Endodermal cell (in vitro differentiated cells): ENCODE data around the gene IRF7. TPM values are rescaled to one million over a fixed set of nuclear protein-coding genes. Genes with fewer than 3 reads are reported as not detected.

Experiments
- DNase-seq: peaks from one replicate; pipeline ENCODE4 v3.0.0-alpha.2; 2017
- H3K27ac ChIP-seq: 2 replicates; pipeline ENCODE4 v1.5.1; 2013; ENCODE audit warnings: mild to moderate bottlenecking, low read depth, low read length, moderate library complexity
- H3K27me3 ChIP-seq: 2 replicates; pipeline ENCODE4 v1.6.1; 2013; ENCODE audit warnings: mild to moderate bottlenecking, low read length, moderate library complexity; ENCODE audit not compliant: insufficient read depth, control insufficient read depth, poor library complexity, severe bottlenecking
- H3K36me3 ChIP-seq: 2 replicates; pipeline ENCODE4 v1.7.0; 2013; ENCODE audit warnings: mild to moderate bottlenecking, low read length, moderate library complexity; ENCODE audit not compliant: control insufficient read depth, insufficient read depth
- H3K4me1 ChIP-seq: one replicate; pipeline ENCODE4 v1.7.0; 2013; ENCODE audit warnings: low read length; ENCODE audit not compliant: control insufficient read depth, insufficient read depth
- H3K4me3 ChIP-seq: 2 replicates; pipeline ENCODE4 v1.5.1; 2013; ENCODE audit warnings: mild to moderate bottlenecking, low read length, moderate library complexity
- H3K9ac ChIP-seq: 2 replicates; pipeline ENCODE4 v1.6.1; 2013; ENCODE audit warnings: mild to moderate bottlenecking, low read length, moderate library complexity; ENCODE audit not compliant: poor library complexity, severe bottlenecking; ENCODE audit errors: extremely low read depth
- H3K9me3 ChIP-seq: 2 replicates; pipeline ENCODE4 v1.6.1; 2013; ENCODE audit warnings: mild to moderate bottlenecking, low read length, moderate library complexity; ENCODE audit not compliant: control insufficient read depth
- H3K27ac Mint-ChIP-seq: 2 replicates; pipeline ENCODE4 v1.8.0; 2020; ENCODE audit warnings: mixed read lengths
- H3K27me3 Mint-ChIP-seq: 2 replicates; pipeline ENCODE4 v1.8.0; 2021; ENCODE audit warnings: mild to moderate bottlenecking, mixed read lengths; ENCODE audit not compliant: insufficient read depth
- H3K36me3 Mint-ChIP-seq: 2 replicates; pipeline ENCODE4 v1.8.0; 2020; ENCODE audit warnings: low read depth, mixed read lengths
- H3K4me1 Mint-ChIP-seq: 2 replicates; pipeline ENCODE4 v1.8.0; 2020; ENCODE audit warnings: mixed read lengths
- H3K4me3 Mint-ChIP-seq: 2 replicates; pipeline ENCODE4 v1.8.0; 2020; ENCODE audit warnings: mild to moderate bottlenecking, moderate library complexity, mixed read lengths
- H3K9me3 Mint-ChIP-seq: 2 replicates; pipeline ENCODE4 v1.8.0; 2020; ENCODE audit warnings: mild to moderate bottlenecking, mixed read lengths
- CTCF ChIP-seq: fragments of 200-600 bp; sonication (generic); conservative IDR thresholded peaks from 2 replicates; pipeline ENCODE4 v1.5.0; 2021; ENCODE audit warnings: antibody characterized with exemption, mild to moderate bottlenecking
- WGBS, 2 experiments: methylation state at CpG; one replicate each; pipeline versions ENCODE4 v1.1.5 to v1.1.7; 2013; ENCODE audit warnings: missing lambda C conversion rate in 2 of 2, mixed read lengths in 1 of 2; ENCODE audit not compliant: insufficient coverage in 1 of 2, insufficient read length in 1 of 2; 5-methylcytosine and 5-hydroxymethylcytosine counted together
- total RNA-seq, 2 donors: library from RNA; stranded (reverse); fragmentation: NEBNext Ultra II Directional in 1 of 2; extraction: Animal tissue kit (Norgen Biotek cat#: 25700) in 1 of 2; gene quantifications; 2 replicates in 1 of 2; 3 replicates in 1 of 2; pipeline ENCODE4 v1.2.1, GENCODE V29; 2021

Gene IRF7
- total RNA-seq, 2 donors from 2014 or later = 9.3 to 16.8 TPM

GRCh38 chr11:620201-620600, 4.5 kb upstream of the IRF7 start:
- H3K36me3 ChIP-seq = no peaks in the 10 kb centered on the region
- Mint-ChIP-seq H3K4me1 (no peaks in the 10 kb centered on the region), H3K9me3 (no peaks in the 10 kb centered on the region), H3K36me3 (peaks cover 3% of the 10 kb centered on the region), H3K27me3 (no peaks in the 10 kb centered on the region), H3K27ac (no peak overlapping the region), H3K4me3 (no peak overlapping the region)
- H3K4me3 ChIP-seq = no peak overlapping the region
- WGBS, 2 experiments = 96 to 99% methylated on average over 13 of the region's 13 CpGs
- H3K9me3 ChIP-seq = no peaks in the 10 kb centered on the region
- no peak overlapping the region for H3K27ac ChIP-seq
- no peak for TF ChIP-seq CTCF
- no peak overlapping the region for H3K9ac ChIP-seq
- no peaks in the 10 kb centered on the region for H3K4me1 ChIP-seq
- no peaks in the 10 kb centered on the region for H3K27me3 ChIP-seq
- no peak for DNase-seq

GRCh38 chr11:619628-620050, 3.9 kb upstream of the IRF7 start:
- 94 to 97% methylated on average over 6 to 18 of the region's 22 CpGs for WGBS, 2 experiments
- Mint-ChIP-seq H3K27ac (no peak overlapping the region), H3K4me3 (no peak overlapping the region), H3K27me3 (no peaks in the 10 kb centered on the region), H3K9me3 (no peaks in the 10 kb centered on the region), H3K36me3 (peaks cover 3% of the 10 kb centered on the region), H3K4me1 (no peaks in the 10 kb centered on the region)
- Histone ChIP-seq H3K36me3 (no peaks in the 10 kb centered on the region), H3K4me3 (no peak overlapping the region), H3K4me1 (no peaks in the 10 kb centered on the region), H3K27ac (no peak overlapping the region), H3K27me3 (no peaks in the 10 kb centered on the region), H3K9me3 (no peaks in the 10 kb centered on the region), H3K9ac (no peak overlapping the region)
- no peak for TF ChIP-seq CTCF
- DNase-seq = no peak

GRCh38 chr11:618856-619627, 3.3 kb upstream of the IRF7 start:
- Mint-ChIP-seq H3K4me3 (no peak overlapping the region), H3K27ac (no peak overlapping the region), H3K4me1 (no peaks in the 10 kb centered on the region), H3K9me3 (no peaks in the 10 kb centered on the region), H3K27me3 (no peaks in the 10 kb centered on the region), H3K36me3 (peaks cover 3% of the 10 kb centered on the region)
- H3K36me3 ChIP-seq = peaks cover 4% of the 10 kb centered on the region
- 95 to 98% methylated on average over 7 to 23 of the region's 24 CpGs for WGBS, 2 experiments
- no peak overlapping the region for H3K9ac ChIP-seq
- H3K4me3 ChIP-seq = no peak overlapping the region
- no peak for TF ChIP-seq CTCF
- H3K27ac ChIP-seq = no peak overlapping the region
- no peaks in the 10 kb centered on the region for H3K27me3 ChIP-seq
- no peak for DNase-seq
- no peaks in the 10 kb centered on the region for H3K4me1 ChIP-seq
- H3K9me3 ChIP-seq = no peaks in the 10 kb centered on the region
